SH-SY5Y (cell line): Measurements from ENCODE around the gene IGF2BP2.

Experiments
- GATA2 ChIP-seq: IDR thresholded peaks from 2 replicates; pipeline ENCODE4 v1.6.1; 2011; ENCODE audit warnings: mild to moderate bottlenecking, low read depth, low read length
- GATA3 ChIP-seq: IDR thresholded peaks from 2 replicates; pipeline ENCODE4 v1.6.1; 2011; ENCODE audit warnings: low read depth, mild to moderate bottlenecking, low read length, moderate library complexity

DNA sequence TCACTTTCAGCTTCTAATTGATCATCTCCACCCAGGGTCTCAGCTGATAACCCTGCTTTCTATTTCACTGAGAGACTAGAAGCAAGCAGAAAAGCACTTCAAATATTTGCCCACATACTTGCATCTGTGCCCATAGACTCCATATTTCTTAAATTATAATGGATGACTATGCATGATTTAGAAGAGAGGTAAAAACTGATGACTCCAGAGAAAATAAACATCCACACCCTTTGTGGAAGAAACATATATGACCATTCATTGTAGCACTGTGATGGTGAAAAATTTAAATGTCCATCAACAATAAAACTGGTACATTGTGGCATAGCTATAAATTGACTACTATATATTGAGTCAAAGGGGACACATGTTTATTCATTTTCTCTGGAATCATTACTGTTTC is 7.1 kb upstream of the IGF2BP2 start:
- no peak for TF ChIP-seq GATA3
- no peak for TF ChIP-seq GATA2
